ENCODE data around the gene MAP3K14. TPM values are rescaled to one million over a fixed set of nuclear protein-coding genes. Genes with fewer than 3 reads are reported as not detected.

The MAP3K14 gene
- total RNA-seq, 1 experiment from 2014 or later, result 9.2 TPM

GRCh38 chr17:45277216-45277849 lies 39.5 kb downstream of the MAP3K14 start:
- intact Hi-C loops (cut with micrococcal nuclease), result loop anchor here (1.0 to 5.0 kb wide), 3 partner anchors 39 to 108 kb away; no protein-coding TSS in a partner anchor
- Mint-ChIP-seq H3K4me3 (ENCODE audit: unreplicated experiment) (no peak overlapping the region), H3K27ac (ENCODE audit: low read depth, unreplicated experiment) (no peak overlapping the region), H3K9me3 (ENCODE audit: unreplicated experiment) (no peaks in the 10 kb centered on the region), H3K27me3 (ENCODE audit: insufficient read depth, unreplicated experiment) (no peaks in the 10 kb centered on the region), H3K4me1 (ENCODE audit: insufficient read depth, unreplicated experiment) (peaks cover 9% of the 10 kb centered on the region), H3K36me3 (ENCODE audit: insufficient read depth, unreplicated experiment) (peaks cover 69% of the 10 kb centered on the region)
- POLR2A ChIA-PET, result interaction anchor here (0.6 to 3.5 kb wide), 15 partner anchors 10 to 131 kb away, joined by 3 to 32 read pairs (median 4); partner anchors contain the start of gene MAP3K14
- CTCF ChIA-PET, result interaction anchor here (0.5 to 16.2 kb wide), 30 partner anchors 8 to 1251 kb away, joined by 3 to 229 read pairs (median 4); partner anchors contain the start of gene MAP3K14
- DNase-seq (ENCODE audit: unreplicated experiment), result peak; percentile 90
- peak; percentile 73 for TF ChIP-seq CTCF (IDR thresholded peaks at IDR 0.05; ENCODE audit: unreplicated experiment)
- no TSS peak for BruUV-seq (replicated peaks)

GRCh38 chr17:45276031-45276430 lies 40.8 kb downstream of the MAP3K14 start:
- Mint-ChIP-seq H3K27me3 (ENCODE audit: insufficient read depth, unreplicated experiment) (no peaks in the 10 kb centered on the region), H3K4me3 (ENCODE audit: unreplicated experiment) (no peak overlapping the region), H3K9me3 (ENCODE audit: unreplicated experiment) (no peaks in the 10 kb centered on the region), H3K27ac (ENCODE audit: low read depth, unreplicated experiment) (no peak overlapping the region), H3K36me3 (ENCODE audit: insufficient read depth, unreplicated experiment) (peaks cover 64% of the 10 kb centered on the region), H3K4me1 (ENCODE audit: insufficient read depth, unreplicated experiment) (peaks cover 9% of the 10 kb centered on the region)
- no peak for TF ChIP-seq CTCF (IDR thresholded peaks at IDR 0.05; ENCODE audit: unreplicated experiment)
- DNase-seq (ENCODE audit: unreplicated experiment), result no peak
- BruUV-seq (replicated peaks), result no TSS peak
- POLR2A ChIA-PET, result interaction anchor here (0.7 to 3.5 kb wide), 5 partner anchors 9 to 108 kb away, joined by 3 to 32 read pairs (median 4); no protein-coding TSS in a partner anchor
- CTCF ChIA-PET, result interaction anchor here (0.6 to 16.2 kb wide), 17 partner anchors 9 to 115 kb away, joined by 3 to 229 read pairs (median 13); partner anchors contain the start of gene MAP3K14
- intact Hi-C loops (cut with micrococcal nuclease), result loop anchor here (5.0 kb wide), 1 partner anchor 59 kb away; no protein-coding TSS in a partner anchor

GRCh38 chr17:45274033-45274432 lies 42.8 kb downstream of the MAP3K14 start:
- Mint-ChIP-seq H3K4me1 (ENCODE audit: insufficient read depth, unreplicated experiment) (peaks cover 9% of the 10 kb centered on the region), H3K27ac (ENCODE audit: low read depth, unreplicated experiment) (no peak overlapping the region), H3K27me3 (ENCODE audit: insufficient read depth, unreplicated experiment) (no peaks in the 10 kb centered on the region), H3K4me3 (ENCODE audit: unreplicated experiment) (no peak overlapping the region), H3K36me3 (ENCODE audit: insufficient read depth, unreplicated experiment) (peaks cover 58% of the 10 kb centered on the region), H3K9me3 (ENCODE audit: unreplicated experiment) (no peaks in the 10 kb centered on the region)
- ChIA-PET CTCF (interaction anchor here (1.1 to 16.2 kb wide), 3 partner anchors 55 to 117 kb away, joined by 3 to 229 read pairs (median 5); no protein-coding TSS in a partner anchor), POLR2A (no interaction called here)
- intact Hi-C loops (cut with micrococcal nuclease), result no loop called here
- no peak for DNase-seq (ENCODE audit: unreplicated experiment)
- TF ChIP-seq CTCF (IDR thresholded peaks at IDR 0.05; ENCODE audit: unreplicated experiment), result no peak
- no TSS peak for BruUV-seq (replicated peaks)

- CTCF ChIA-PET, result interaction anchor here (1.1 to 16.2 kb wide), 3 partner anchors 54 to 118 kb away, joined by 3 to 229 read pairs (median 5); no protein-coding TSS in a partner anchor
- intact Hi-C loops (cut with micrococcal nuclease), result no loop called here
- Mint-ChIP-seq H3K4me3 (ENCODE audit: unreplicated experiment) (no peak overlapping the region), H3K27me3 (ENCODE audit: insufficient read depth, unreplicated experiment) (no peaks in the 10 kb centered on the region), H3K9me3 (ENCODE audit: unreplicated experiment) (no peaks in the 10 kb centered on the region), H3K36me3 (ENCODE audit: insufficient read depth, unreplicated experiment) (peaks cover 58% of the 10 kb centered on the region), H3K27ac (ENCODE audit: low read depth, unreplicated experiment) (no peak overlapping the region), H3K4me1 (ENCODE audit: insufficient read depth, unreplicated experiment) (peaks cover 9% of the 10 kb centered on the region)
- BruUV-seq (replicated peaks), result no TSS peak
- no peak for TF ChIP-seq CTCF (IDR thresholded peaks at IDR 0.05; ENCODE audit: unreplicated experiment)
- POLR2A ChIA-PET, result no interaction called here
- DNase-seq (ENCODE audit: unreplicated experiment), result no peak
These were observed 43.3 kb downstream of the MAP3K14 start for GRCh38 chr17:45273551-45273957.

Measured in MCF 10A (cell line).